RPMI7951 (cell line): ENCODE data around the gene CCDC102A. TPM values are rescaled to one million over a fixed set of nuclear protein-coding genes. Genes with fewer than 3 reads are reported as not detected.
"Not testable (repeated sequence)": the region's sequence is repeated elsewhere in the genome, so short reads cannot be mapped to it uniquely, and the experiment has no call there.

Experiments
- DNase-seq: peaks from one replicate; pipeline ENCODE4 v3.0.0-alpha.2; 2012; ENCODE audit warnings: low read depth
- total RNA-seq: library from RNA; depleted of rRNA; stranded (reverse); fragments of >200 nt; shearing (Covaris generic); gene quantifications from 2 replicates; pipeline ENCODE4 v1.2.3, GENCODE V29; 2014

Gene CCDC102A
- total RNA-seq, 1 experiment from 2014 or later, result 13.3 TPM

DNA sequence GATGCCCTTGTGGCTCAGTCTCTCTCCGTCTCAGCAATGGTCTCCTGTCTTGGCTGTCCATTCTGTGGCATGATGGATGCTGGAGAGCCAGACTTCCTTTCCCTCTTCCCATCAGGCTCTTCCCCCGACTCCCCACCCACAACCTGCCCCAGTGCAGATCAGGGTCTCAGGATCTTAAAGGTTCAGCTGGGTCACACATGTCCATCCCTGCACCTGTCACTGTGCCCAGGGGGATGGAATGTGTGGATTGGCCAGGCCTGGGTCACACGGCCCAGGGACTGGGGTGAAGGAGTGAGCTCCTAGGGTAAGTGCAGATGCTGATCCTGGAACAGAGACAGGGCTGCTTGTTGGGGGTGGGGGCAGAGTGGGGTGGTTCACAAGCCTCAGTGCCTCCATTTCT is 29.1 kb upstream of the CCDC102A start:
- no peak for DNase-seq

DNA sequence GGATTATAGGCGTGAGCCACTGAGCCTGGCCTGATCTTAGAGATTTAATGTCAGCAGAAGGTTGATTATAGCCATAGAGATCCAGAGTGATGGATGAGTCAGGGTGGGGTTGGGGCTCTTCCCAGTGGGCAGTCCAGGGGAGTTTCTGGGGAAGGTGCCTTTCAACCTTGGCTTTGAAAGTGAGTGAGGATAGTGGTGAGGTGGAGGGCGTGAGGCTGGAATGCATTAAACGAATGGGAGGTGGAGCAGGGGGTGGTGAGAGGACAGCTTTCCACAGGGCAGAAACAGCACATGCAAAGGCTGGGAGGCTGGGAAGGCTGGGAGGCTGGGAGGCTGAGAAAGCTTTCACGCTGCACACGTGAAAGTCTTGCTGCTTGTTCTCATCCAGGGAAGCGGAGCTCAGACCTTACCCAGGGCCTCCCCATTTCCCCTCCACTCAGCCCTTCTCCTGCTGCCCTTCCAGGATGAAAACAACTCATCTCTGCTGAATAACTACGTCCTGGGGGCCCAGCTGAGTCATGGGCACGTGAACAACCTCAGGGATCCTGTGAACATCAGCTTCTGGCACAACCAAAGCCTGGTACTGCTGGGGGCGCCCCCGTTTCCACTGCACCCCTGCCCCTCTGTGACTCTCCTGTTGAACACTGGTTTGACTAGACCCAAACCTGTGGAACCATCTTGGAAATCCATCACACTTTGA is 28.4 kb upstream of the CCDC102A start:
- DNase-seq, result peak; percentile 64

DNA sequence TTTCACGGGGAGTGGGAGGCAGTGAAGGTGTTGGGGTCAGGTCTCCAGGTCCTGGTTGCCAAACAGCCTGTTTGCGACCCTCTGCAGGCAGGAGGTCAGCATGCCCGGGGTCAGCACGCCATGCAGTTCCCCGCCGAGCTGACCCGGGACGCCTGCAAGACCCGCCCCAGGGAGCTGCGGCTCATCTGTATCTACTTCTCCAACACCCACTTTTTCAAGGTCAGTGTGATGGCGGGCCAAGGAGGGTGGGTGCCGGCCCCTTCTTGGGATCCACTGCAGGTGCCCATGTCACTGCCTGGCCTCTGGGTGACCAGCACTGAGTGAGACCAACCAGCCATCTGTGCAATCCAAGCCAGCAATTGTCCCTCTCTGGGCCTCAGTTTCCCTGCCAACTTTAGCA is 27.4 kb upstream of the CCDC102A start:
- DNase-seq, result no peak

- no peak for DNase-seq
These were observed 27.0 kb upstream of the CCDC102A start for GRCh38 chr16:57563487-57563750.

DNA sequence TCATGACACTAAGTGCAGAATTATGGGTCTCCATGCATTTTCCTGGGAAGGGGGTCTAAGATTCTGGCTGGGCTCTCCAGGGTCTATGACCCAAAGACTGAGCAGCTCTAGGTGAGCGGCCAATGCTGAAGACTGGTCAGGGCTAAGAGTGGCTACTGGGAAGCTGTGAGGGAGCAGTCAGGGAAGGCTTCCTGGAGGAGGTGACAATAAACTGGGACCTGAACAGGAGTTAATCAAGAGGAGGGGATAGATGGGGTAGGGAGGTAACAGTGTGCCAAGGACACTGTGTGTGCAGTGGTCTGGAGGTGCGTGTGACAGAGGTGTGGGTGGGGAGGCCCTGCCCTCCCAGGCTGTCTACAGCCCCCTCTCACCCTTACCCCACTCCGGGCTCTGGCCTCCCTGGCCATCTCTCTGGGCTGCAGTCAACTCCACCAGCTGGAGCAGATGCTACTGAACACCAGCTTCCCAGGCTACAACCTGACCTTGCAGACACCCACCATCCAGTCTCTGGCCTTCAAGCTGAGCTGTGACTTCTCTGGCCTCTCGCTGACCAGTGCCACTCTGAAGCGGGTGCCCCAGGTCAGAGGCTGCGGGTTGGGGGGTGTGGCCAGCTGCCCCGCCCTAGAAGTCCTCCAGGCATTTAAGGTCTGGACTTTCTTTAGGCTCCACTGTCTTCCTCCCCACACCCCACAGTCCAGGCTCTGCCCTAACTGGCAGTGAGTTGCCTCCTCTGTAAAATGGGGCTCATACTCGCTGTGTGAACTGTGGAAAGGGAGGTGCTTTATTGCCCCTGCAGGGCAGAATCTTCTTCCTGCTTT is 26.5 kb upstream of the CCDC102A start:
- no peak for DNase-seq

DNA sequence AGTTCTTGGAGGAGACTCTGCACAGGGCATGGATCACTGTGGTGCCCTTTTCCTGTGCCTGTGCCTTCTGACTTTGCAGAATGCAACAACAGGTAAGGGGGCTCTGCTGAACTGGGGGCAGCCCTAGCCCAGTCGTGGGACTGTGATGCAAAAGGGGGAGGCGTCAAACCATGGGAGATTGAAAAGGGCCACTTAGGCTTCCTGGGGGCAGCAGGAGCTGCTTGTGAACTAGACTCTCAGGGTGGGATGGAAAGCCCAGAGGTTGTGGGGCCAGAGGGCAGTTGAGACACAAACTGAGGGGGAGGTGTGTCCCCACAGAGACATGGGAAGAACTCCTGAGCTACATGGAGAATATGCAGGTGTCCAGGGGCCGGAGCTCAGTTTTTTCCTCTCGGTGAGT is 25.7 kb upstream of the CCDC102A start:
- DNase-seq, result no peak

GRCh38 chr16:57559072-57559790 is 22.9 kb upstream of the CCDC102A start:
- DNase-seq, result no peak

GRCh38 chr16:57556941-57557541 is 20.7 kb upstream of the CCDC102A start:
- no peak for DNase-seq

DNA sequence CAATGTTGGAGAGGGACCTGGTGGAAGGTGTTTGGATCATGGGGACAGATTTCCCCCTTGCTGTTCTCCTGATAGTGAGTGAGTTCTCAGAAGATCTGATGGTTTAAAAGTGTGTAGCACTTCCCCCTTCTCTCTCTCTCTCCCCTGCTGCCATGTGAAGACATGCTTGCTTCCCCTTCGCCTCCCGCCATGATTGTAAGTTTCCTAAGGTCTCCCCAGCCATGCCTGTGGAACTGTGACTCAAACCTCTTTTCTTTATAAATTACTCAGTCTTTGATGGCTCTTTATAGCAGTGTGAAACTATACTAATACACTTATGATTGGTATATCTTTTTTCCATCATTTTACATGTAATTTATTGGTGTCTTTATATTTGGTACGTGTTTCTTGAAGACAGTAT is 19.5 kb upstream of the CCDC102A start:
- no peak for DNase-seq

- no peak for DNase-seq
These were observed 14.7 kb upstream of the CCDC102A start for GRCh38 chr16:57551057-57551456.

DNA sequence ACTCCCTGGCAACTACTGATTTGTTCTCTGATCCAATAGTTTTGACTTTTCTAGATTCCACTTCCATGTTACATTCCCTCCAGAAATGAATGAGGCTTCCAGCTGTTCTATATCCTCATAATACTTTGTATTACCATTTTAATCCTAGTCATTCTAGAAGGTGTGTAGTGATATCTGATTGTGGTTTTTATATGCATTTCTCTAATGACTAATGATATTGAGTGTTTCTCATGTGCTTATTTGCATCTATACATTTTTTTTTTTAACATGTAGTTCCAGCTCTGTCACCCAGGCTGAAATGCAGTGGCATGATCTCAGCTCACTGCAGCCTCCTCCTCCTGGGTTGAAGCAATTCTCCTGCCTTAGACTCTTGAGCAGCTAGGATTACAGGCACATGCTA is 13.4 kb upstream of the CCDC102A start:
- no peak for DNase-seq

GRCh38 chr16:57548408-57548807 is 12.0 kb upstream of the CCDC102A start:
- no peak for DNase-seq

DNA sequence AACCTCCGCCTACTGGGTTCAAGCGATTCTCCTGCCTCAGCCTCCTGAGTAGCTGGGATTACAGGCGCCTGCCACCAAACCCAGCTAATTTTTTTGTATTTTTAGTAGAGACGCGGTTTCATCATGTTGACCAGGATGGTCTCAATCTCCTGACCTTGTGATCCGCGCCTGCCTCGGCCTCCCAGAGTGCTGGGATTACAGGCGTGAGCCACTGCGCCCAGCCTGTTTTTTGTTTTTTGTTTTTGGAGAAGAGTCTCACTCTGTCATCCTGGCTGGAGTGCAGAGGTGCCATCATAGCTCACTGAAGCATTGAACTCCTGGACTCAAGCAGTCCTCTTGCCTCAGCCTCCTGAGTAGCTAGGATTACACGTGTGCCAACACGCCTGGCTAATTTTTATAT is 11.2 kb upstream of the CCDC102A start:
- DNase-seq, result not testable (repeated sequence)

- DNase-seq, result no peak
These were observed 7.8 kb upstream of the CCDC102A start for GRCh38 chr16:57544124-57544653.

- DNase-seq, result no peak
These were observed 5.5 kb upstream of the CCDC102A start for GRCh38 chr16:57541754-57542435.

DNA sequence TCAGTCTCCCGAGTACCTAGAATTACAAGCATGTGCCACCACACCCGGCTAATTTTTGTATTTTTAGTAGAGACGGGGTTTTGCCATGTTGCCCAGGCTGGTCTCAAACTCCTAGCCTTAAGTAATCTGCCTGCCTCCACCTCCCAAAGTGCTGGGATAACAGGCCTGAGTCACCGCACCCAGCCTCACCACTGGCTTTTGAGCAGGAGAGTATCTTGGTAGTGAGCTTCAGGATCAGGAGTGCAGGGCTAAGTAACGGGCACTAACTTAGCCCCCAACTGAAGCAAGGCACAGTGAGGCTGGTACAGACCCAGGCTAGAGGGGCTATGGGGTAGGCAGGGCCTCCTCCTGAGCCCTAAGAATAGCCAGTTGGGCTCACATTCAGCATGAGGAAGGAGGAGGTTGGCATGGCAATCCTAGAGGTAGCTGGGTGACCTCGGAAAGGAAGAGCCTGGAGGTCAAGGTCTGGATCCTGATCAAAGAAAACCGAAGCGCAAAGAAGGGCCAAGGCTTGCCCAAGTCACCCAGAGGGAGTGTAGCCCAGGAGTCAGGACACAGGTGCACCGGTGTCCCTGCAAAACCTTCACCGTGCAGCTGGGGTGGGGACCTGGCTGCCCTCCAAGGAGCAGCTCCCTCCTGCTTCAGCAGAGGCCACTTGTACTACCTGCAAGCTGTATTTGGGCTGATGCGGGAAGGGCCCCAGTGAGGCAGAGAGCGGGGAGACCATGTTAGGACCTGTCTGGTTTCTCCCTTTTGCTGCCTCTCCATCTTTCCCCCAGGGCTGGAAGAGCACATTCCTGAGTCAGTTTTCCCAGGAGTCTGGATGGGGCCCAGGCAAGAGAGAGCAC is 4.8 kb upstream of the CCDC102A start:
- no peak for DNase-seq

DNA sequence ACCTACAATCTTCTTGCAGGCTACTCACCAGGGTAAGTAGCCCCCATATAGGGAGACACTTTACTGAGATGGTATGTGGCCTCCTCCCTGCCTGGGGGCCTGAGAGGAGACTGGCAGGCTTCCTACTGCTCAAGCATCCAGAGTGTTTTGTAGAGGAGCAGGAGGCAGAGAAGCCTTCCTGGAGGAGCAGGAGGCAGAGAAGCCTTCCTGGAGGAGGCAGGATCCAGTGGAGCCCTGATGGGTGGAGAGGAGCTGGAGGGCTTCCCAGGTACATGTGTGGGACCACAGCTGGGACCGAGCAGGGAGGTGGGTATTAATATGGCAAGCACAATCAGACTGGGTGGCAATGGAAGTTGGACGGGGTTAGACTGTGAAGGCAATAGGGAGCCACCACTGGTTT is 4.0 kb upstream of the CCDC102A start:
- DNase-seq, result no peak

DNA sequence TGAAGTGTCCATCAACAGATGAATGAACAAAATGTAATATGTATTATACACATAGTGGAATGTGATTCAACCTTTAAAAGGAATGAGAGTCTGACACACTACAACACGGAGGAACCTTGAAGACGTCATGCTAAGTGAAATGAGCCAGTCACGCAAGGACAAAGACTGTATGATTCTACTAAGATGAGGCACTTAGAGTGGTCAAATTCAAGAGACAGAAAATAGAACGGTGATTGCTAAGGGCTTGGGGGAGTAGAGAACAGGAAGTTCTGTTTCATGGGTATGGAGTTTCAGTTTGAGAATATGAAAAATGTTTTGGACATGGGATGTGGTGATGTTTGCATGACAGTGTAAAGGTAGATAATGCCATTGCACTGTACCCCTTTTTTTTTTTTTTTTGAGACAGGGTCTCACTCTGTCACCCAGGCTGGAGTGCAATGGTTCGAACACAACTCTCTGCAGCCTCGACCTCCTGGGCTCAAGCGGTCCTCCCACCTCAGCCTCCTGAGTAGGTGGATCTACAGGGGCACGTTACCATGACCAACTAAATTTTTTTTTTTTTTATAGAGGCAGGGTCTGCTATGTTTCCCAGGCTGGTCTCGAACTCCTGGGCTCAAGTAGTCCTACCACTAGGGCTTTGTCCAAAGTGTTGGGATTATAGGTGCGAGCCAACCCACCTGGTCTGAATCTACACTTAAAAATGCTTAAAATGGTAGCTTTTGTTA is 2.9 kb upstream of the CCDC102A start:
- no peak for DNase-seq

GRCh38 chr16:57538235-57538721 is 1.9 kb upstream of the CCDC102A start:
- no peak for DNase-seq
